C4-2B (cell line): Measurements from ENCODE around the gene PIK3CD.

Experiments
- H3K27ac ChIP-seq: fragments of 450-650 bp; 2 replicates; pipeline ENCODE4 v1.5.1; 2017
- ZFX ChIP-seq: fragments of 450-650 bp; IDR thresholded peaks from 2 replicates; pipeline ENCODE4 v1.6.1; 2017
- TF ChIP-seq, protein P1 (sequence below): fragments of 450-650 bp; conservative IDR thresholded peaks from 2 replicates; pipeline ENCODE4 v1.5.1; 2017; ENCODE audit warnings: mild to moderate bottlenecking

Gene PIK3CD

GRCh38 chr1:9612162-9612845 is 39.2 kb upstream of the PIK3CD start:
- no peak for TF ChIP-seq ZFX
- TF ChIP-seq, protein P1, sequence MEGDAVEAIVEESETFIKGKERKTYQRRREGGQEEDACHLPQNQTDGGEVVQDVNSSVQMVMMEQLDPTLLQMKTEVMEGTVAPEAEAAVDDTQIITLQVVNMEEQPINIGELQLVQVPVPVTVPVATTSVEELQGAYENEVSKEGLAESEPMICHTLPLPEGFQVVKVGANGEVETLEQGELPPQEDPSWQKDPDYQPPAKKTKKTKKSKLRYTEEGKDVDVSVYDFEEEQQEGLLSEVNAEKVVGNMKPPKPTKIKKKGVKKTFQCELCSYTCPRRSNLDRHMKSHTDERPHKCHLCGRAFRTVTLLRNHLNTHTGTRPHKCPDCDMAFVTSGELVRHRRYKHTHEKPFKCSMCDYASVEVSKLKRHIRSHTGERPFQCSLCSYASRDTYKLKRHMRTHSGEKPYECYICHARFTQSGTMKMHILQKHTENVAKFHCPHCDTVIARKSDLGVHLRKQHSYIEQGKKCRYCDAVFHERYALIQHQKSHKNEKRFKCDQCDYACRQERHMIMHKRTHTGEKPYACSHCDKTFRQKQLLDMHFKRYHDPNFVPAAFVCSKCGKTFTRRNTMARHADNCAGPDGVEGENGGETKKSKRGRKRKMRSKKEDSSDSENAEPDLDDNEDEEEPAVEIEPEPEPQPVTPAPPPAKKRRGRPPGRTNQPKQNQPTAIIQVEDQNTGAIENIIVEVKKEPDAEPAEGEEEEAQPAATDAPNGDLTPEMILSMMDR = no peak
- H3K27ac ChIP-seq = no peak overlapping the region

DNA sequence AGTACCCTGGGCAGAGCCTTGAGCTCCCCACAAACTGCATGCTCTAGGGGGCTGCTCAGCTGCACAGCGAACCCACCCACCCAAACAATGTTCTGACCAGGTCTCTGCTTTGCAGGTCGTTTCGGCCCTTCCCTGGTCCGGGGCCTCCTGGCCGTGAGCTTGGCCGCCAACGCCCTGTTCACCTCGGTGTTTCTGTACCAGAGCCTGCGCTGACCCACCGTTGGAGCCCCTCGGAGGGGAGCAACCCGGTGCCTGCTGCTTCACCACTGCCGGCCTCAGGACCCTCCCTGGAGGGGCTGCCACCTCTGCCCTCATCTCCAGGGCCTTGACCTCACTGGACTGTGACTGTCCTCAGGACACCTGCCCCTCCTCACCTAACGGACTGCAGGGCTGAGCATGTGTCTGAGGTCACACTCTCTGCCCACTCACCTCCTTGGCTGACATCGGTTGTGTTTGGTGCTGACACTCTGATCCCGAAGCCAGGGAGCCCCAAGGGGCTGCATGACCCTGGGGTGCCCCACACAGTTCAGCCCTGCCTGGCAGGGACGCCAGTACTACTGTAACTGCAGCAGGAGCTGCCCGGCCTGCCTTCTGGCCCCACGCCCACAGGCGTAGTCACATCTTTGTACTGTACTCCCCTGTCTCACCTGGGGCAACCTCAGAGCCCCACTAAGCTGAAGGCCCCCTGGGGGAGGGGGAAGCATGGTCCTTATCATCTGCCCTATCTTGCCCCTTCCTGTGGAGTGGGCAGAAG is 38.5 kb upstream of the PIK3CD start:
- no peak overlapping the region for H3K27ac ChIP-seq
- TF ChIP-seq, protein P1 = no peak
- no peak for TF ChIP-seq ZFX

DNA sequence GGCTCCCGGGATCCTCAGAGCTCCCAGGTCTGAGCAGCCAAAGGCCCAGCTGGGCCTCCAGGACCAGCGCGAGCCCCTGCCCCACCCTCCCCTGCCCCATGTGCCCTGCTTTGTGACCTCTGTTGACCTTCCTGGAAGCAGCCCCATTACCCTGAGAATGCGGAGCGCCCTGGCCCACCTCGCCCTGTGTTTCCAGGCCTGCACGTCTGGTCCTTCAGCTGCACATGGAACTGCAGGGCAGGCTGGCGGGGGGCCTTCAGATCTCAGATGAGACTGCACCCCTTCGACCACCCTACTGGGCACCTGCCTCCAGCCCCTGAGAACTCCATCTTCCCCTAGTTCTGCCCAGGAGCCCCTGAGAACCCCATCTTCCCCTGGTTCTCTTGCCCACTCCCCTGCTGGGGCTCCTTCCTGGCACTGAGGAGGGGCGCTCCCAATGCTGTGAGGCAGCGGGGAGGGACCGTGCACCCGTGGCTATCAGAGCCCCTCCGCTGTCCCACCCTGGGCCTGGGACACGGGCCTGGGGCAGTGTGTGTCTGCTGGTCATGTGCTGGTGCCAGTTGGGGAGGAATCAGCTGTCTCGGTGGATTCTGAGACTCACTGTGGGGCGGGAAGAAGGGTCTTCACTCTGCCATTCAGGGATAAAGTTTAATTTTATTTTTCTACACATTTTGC is 37.8 kb upstream of the PIK3CD start:
- no peak overlapping the region for H3K27ac ChIP-seq
- TF ChIP-seq, protein P1 = no peak
- TF ChIP-seq ZFX = no peak

- no peak overlapping the region for H3K27ac ChIP-seq
- TF ChIP-seq, protein P1 = no peak; the same call in 1 of the 2 replicates
- no peak for TF ChIP-seq ZFX
Observed at GRCh38 chr1:9615316-9616063, 36.0 kb upstream of the PIK3CD start.

GRCh38 chr1:9618909-9619679 is 32.4 kb upstream of the PIK3CD start:
- no peak overlapping the region for H3K27ac ChIP-seq
- TF ChIP-seq ZFX = no peak
- TF ChIP-seq, protein P1 = no peak

DNA sequence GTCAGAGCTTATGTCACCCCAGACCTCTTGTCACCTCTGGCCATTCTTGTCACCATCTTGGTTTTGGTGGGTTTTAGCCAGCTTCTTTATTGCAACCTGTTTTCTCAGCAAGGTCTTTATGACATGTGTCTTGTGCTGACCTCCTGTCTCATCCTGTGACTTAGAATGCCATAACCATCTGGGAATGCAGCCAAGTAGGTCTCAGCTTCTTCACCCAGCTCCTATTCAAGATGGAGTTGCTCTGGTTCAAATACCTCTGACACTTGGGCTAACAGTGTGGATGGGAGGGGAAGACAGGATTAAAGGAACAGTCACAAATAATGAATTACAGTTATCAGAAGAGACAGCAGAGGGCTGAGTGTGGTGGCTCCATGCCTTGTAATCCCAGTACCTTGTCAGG is 30.5 kb upstream of the PIK3CD start:
- TF ChIP-seq, protein P1 = no peak
- no peak for TF ChIP-seq ZFX

More for the DNA sequence above, 30.5 kb upstream of the PIK3CD start:
- H3K27ac ChIP-seq = no peak overlapping the region
